VCaP (cell line): ENCODE measurements around the gene MYMK.

Experiments used
- H3K27ac ChIP-seq: fragments of 450-650 bp; 2 replicates; pipeline ENCODE4 v1.5.1; 2017
- TF ChIP-seq, protein P1 (sequence below): fragments of 450-650 bp; conservative IDR thresholded peaks from 2 replicates; pipeline ENCODE4 v1.5.1; 2017; ENCODE audit warnings: mild to moderate bottlenecking, moderate library complexity

Gene MYMK

GRCh38 chr9:133546287-133546680 lies 21.5 kb upstream of the MYMK start:
- TF ChIP-seq, protein P1, sequence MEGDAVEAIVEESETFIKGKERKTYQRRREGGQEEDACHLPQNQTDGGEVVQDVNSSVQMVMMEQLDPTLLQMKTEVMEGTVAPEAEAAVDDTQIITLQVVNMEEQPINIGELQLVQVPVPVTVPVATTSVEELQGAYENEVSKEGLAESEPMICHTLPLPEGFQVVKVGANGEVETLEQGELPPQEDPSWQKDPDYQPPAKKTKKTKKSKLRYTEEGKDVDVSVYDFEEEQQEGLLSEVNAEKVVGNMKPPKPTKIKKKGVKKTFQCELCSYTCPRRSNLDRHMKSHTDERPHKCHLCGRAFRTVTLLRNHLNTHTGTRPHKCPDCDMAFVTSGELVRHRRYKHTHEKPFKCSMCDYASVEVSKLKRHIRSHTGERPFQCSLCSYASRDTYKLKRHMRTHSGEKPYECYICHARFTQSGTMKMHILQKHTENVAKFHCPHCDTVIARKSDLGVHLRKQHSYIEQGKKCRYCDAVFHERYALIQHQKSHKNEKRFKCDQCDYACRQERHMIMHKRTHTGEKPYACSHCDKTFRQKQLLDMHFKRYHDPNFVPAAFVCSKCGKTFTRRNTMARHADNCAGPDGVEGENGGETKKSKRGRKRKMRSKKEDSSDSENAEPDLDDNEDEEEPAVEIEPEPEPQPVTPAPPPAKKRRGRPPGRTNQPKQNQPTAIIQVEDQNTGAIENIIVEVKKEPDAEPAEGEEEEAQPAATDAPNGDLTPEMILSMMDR = no peak
- H3K27ac ChIP-seq = no peak overlapping the region

- H3K27ac ChIP-seq = no peak overlapping the region
- TF ChIP-seq, protein P1 = no peak
Measured at GRCh38 chr9:133545494-133546286, 20.9 kb upstream of the MYMK start.

- TF ChIP-seq, protein P1 = no peak
- no peak overlapping the region for H3K27ac ChIP-seq
Measured at GRCh38 chr9:133543772-133544467, 19.2 kb upstream of the MYMK start.

- TF ChIP-seq, protein P1 = no peak
- no peak overlapping the region for H3K27ac ChIP-seq
Measured at GRCh38 chr9:133542002-133542401, 17.2 kb upstream of the MYMK start.

DNA sequence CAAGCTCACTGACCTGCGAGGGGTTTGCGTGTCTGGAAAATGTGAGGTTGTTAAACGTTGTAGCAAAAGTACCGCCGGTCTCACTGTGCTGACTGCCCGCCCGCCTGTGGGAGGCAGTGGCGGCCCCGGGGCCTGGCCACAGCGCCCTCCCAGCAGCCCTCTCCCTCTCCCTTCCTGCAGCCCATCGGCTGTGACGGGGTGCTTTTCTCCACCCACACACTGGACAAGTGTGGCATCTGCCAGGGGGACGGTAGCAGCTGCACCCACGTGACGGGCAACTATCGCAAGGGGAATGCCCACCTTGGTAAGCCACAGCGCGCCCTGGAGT lies 15.9 kb upstream of the MYMK start:
- TF ChIP-seq, protein P1 = no peak
- no peak overlapping the region for H3K27ac ChIP-seq

- TF ChIP-seq, protein P1 = no peak
- peak overlapping the region; percentile 20; the same call in 1 of the 2 replicates for H3K27ac ChIP-seq
Measured at GRCh38 chr9:133539991-133540697, 15.4 kb upstream of the MYMK start.
